Mesendoderm (in vitro differentiated cells): ENCODE results near the gene FBLN2.

Experiments
- DNase-seq: peaks from one replicate; pipeline ENCODE4 v3.0.0; 2013
- H2AK5ac ChIP-seq: 2 replicates; pipeline ENCODE4 v1.6.1; 2013; ENCODE audit warnings: low read length, inconsistent platforms
- H2BK120ac ChIP-seq: 2 replicates; pipeline ENCODE4 v1.6.1; 2013; ENCODE audit warnings: low read depth, mild to moderate bottlenecking, low read length, moderate library complexity, mixed read lengths
- H2BK15ac ChIP-seq: replicated peaks from 2 replicates; pipeline ENCODE4 v1.6.1; 2013; ENCODE audit warnings: low read depth, mild to moderate bottlenecking, moderate library complexity
- H2BK5ac ChIP-seq: 2 replicates; pipeline ENCODE4 v1.6.1; 2013; ENCODE audit warnings: low read length, inconsistent platforms
- H3K18ac ChIP-seq: 2 replicates; pipeline ENCODE4 v1.6.1; 2013; ENCODE audit warnings: mild to moderate bottlenecking, low read length, mixed read lengths
- H3K23ac ChIP-seq: one replicate; pipeline ENCODE4 v1.6.1; 2013; ENCODE audit warnings: low read length
- H3K27ac ChIP-seq: 2 replicates; pipeline ENCODE4 v1.5.1; 2013; ENCODE audit warnings: low read depth, mild to moderate bottlenecking, inconsistent platforms, low read length, moderate library complexity
- H3K27me3 ChIP-seq: 2 replicates; pipeline ENCODE4 v1.6.1; 2013; ENCODE audit warnings: low read length, control low read depth, mild to moderate bottlenecking, inconsistent platforms; ENCODE audit not compliant: insufficient read depth, poor library complexity
- H3K36me3 ChIP-seq: 2 replicates; pipeline ENCODE4 v1.6.1; 2013; ENCODE audit warnings: low read length, inconsistent platforms; ENCODE audit not compliant: control insufficient read depth, insufficient read depth
- H3K4ac ChIP-seq: one replicate; pipeline ENCODE4 v1.6.1; 2013; ENCODE audit warnings: low read depth, mild to moderate bottlenecking, low read length, moderate library complexity
- H3K4me1 ChIP-seq: 2 replicates; pipeline ENCODE4 v1.6.1; 2013; ENCODE audit warnings: low read depth, low read length, inconsistent platforms; ENCODE audit not compliant: control insufficient read depth
- H3K4me2 ChIP-seq: 2 replicates; pipeline ENCODE4 v1.6.1; 2013; ENCODE audit warnings: low read length
- H3K4me3 ChIP-seq: 2 replicates; pipeline ENCODE4 v1.5.1; 2013; ENCODE audit warnings: mild to moderate bottlenecking, low read length
- H3K56ac ChIP-seq: one replicate; pipeline ENCODE4 v1.6.1; 2013; ENCODE audit warnings: low read length
- H3K79me1 ChIP-seq: 2 replicates; pipeline ENCODE4 v1.6.1; 2013; ENCODE audit warnings: low read length, inconsistent platforms
- H3K79me2 ChIP-seq: 2 replicates; pipeline ENCODE4 v1.6.1; 2013; ENCODE audit warnings: mild to moderate bottlenecking, low read length; ENCODE audit not compliant: control insufficient read depth, insufficient read depth
- H3K9ac ChIP-seq: 2 replicates; pipeline ENCODE4 v1.6.1; 2013; ENCODE audit warnings: low read length, inconsistent platforms
- H4K5ac ChIP-seq: one replicate; pipeline ENCODE4 v1.6.1; 2013; ENCODE audit warnings: low read length
- H4K8ac ChIP-seq: one replicate; pipeline ENCODE4 v1.6.1; 2013; ENCODE audit warnings: low read depth, mild to moderate bottlenecking, control low read depth, low read length, moderate library complexity
- WGBS: extraction: QIAGEN DNeasy Blood & Tissue Kit; methylation state at CpG from one replicate; pipeline ENCODE4 v1.1.7; 2013; ENCODE audit warnings: low lambda C conversion rate, missing lambda C conversion rate; ENCODE audit not compliant: insufficient coverage; ENCODE audit errors: extremely low coverage; 5-methylcytosine and 5-hydroxymethylcytosine counted together

FBLN2 gene

GRCh38 chr3:13644341-13645117, 95.6 kb downstream of the FBLN2 start:
- H3K4me1 ChIP-seq, result no peaks in the 10 kb centered on the region
- no peaks in the 10 kb centered on the region for H3K79me1 ChIP-seq
- no peak overlapping the region for H3K4me2 ChIP-seq
- H3K79me2 ChIP-seq, result no peaks in the 10 kb centered on the region
- H3K18ac ChIP-seq, result no peak overlapping the region
- no peak overlapping the region for H2BK120ac ChIP-seq
- no peaks in the 10 kb centered on the region for H3K27me3 ChIP-seq
- no peak overlapping the region for H3K9ac ChIP-seq
- H4K5ac ChIP-seq, result no peak overlapping the region
- no peak overlapping the region for H2AK5ac ChIP-seq
- no peak overlapping the region for H3K27ac ChIP-seq
- no peak overlapping the region for H3K56ac ChIP-seq
- no peak overlapping the region for H2BK5ac ChIP-seq
- WGBS, result no CpG with 5 or more reads among the region's 4 CpGs
- no peak overlapping the region for H3K4ac ChIP-seq
- H3K36me3 ChIP-seq, result no peaks in the 10 kb centered on the region
- H4K8ac ChIP-seq, result no peak overlapping the region
- no peak overlapping the region for H3K4me3 ChIP-seq
- H3K23ac ChIP-seq, result no peak overlapping the region
- DNase-seq, result no peak
- H2BK15ac ChIP-seq, result no peak overlapping the region

GRCh38 chr3:13645801-13646637, 97.1 kb downstream of the FBLN2 start:
- WGBS, result no CpG with 5 or more reads among the region's 9 CpGs
- H3K4me2 ChIP-seq, result no peak overlapping the region
- H3K27ac ChIP-seq, result no peak overlapping the region
- H3K79me2 ChIP-seq, result no peaks in the 10 kb centered on the region
- no peak overlapping the region for H3K18ac ChIP-seq
- no peak overlapping the region for H3K9ac ChIP-seq
- H3K27me3 ChIP-seq, result no peaks in the 10 kb centered on the region
- H3K36me3 ChIP-seq, result no peaks in the 10 kb centered on the region
- no peak overlapping the region for H3K23ac ChIP-seq
- H3K56ac ChIP-seq, result no peak overlapping the region
- DNase-seq, result no peak
- H2AK5ac ChIP-seq, result no peak overlapping the region
- H3K4me3 ChIP-seq, result no peak overlapping the region
- H3K79me1 ChIP-seq, result no peaks in the 10 kb centered on the region
- H2BK15ac ChIP-seq, result no peak overlapping the region
- no peak overlapping the region for H2BK120ac ChIP-seq
- H4K5ac ChIP-seq, result no peak overlapping the region
- no peak overlapping the region for H4K8ac ChIP-seq
- no peak overlapping the region for H2BK5ac ChIP-seq
- no peak overlapping the region for H3K4ac ChIP-seq
- no peaks in the 10 kb centered on the region for H3K4me1 ChIP-seq

GRCh38 chr3:13647298-13648059, 98.6 kb downstream of the FBLN2 start:
- Histone ChIP-seq H3K36me3 (no peaks in the 10 kb centered on the region), H3K4ac (no peak overlapping the region), H3K56ac (peak overlapping the region; percentile 69), H3K23ac (no peak overlapping the region), H3K27ac (no peak overlapping the region), H3K4me1 (no peaks in the 10 kb centered on the region), H2BK120ac (no peak overlapping the region), H3K79me1 (no peaks in the 10 kb centered on the region), H2AK5ac (no peak overlapping the region), H3K9ac (no peak overlapping the region), H2BK15ac (no peak overlapping the region), H3K79me2 (no peaks in the 10 kb centered on the region), H3K18ac (no peak overlapping the region), H4K5ac (no peak overlapping the region), H3K4me3 (no peak overlapping the region), H2BK5ac (no peak overlapping the region), H4K8ac (no peak overlapping the region), H3K4me2 (no peak overlapping the region), H3K27me3 (no peaks in the 10 kb centered on the region)
- WGBS, result no CpG with 5 or more reads among the region's 19 CpGs
- no peak for DNase-seq

GRCh38 chr3:13648060-13649001, 99.4 kb downstream of the FBLN2 start:
- Histone ChIP-seq H3K27ac (no peak overlapping the region), H2AK5ac (no peak overlapping the region)

More at GRCh38 chr3:13648060-13649001, 99.4 kb downstream of the FBLN2 start:
- no peaks in the 10 kb centered on the region for H3K79me1 ChIP-seq
- no peak overlapping the region for H3K18ac ChIP-seq
- H2BK5ac ChIP-seq, result no peak overlapping the region
- DNase-seq, result peak; percentile 92
- H3K27me3 ChIP-seq, result no peaks in the 10 kb centered on the region
- no peaks in the 10 kb centered on the region for H3K4me1 ChIP-seq
- no peak overlapping the region for H3K23ac ChIP-seq
- no peaks in the 10 kb centered on the region for H3K79me2 ChIP-seq
- peak overlapping the region; percentile 42 for H3K9ac ChIP-seq
- H2BK15ac ChIP-seq, result no peak overlapping the region
- H3K4ac ChIP-seq, result no peak overlapping the region
- H4K5ac ChIP-seq, result no peak overlapping the region
- H3K4me2 ChIP-seq, result no peak overlapping the region
- no peaks in the 10 kb centered on the region for H3K36me3 ChIP-seq
- H3K4me3 ChIP-seq, result no peak overlapping the region
- no CpG with 5 or more reads among the region's 20 CpGs for WGBS
- peak overlapping the region; percentile 81 for H3K56ac ChIP-seq
- no peak overlapping the region for H4K8ac ChIP-seq
- H2BK120ac ChIP-seq, result no peak overlapping the region
